ENCODE data around the gene BCAR1. TPM values are rescaled to one million over a fixed set of nuclear protein-coding genes. Genes with fewer than 3 reads are reported as not detected.

The BCAR1 gene
- polyA plus RNA-seq, 1 donor from 2014 or later, result 39.1 TPM

- no peaks in the 10 kb centered on the region for H3K9me2 ChIP-seq (ENCODE audit: insufficient read depth, low read length)
- no peaks in the 10 kb centered on the region for H3K9me3 ChIP-seq (ENCODE audit: low read length)
- H3K36me3 ChIP-seq (ENCODE audit: insufficient read depth, low read length), result no peaks in the 10 kb centered on the region
- no peaks in the 10 kb centered on the region for H3K79me2 ChIP-seq (replicated peaks; ENCODE audit: insufficient read depth, low read length)
- no peak overlapping the region for H3K4me2 ChIP-seq (ENCODE audit: low read length)
- TF ChIP-seq SMC3 (conservative IDR thresholded peaks at IDR 0.05; ENCODE audit: poor library complexity) (no peak), RAD21 (conservative IDR thresholded peaks at IDR 0.05) (no peak), REST (IDR thresholded peaks at IDR 0.05; ENCODE audit: borderline replicate concordance) (no peak), POLR2AphosphoS5 (IDR thresholded peaks at IDR 0.05) (no peak)
- no peaks in the 10 kb centered on the region for H3K27me3 ChIP-seq (ENCODE audit: insufficient read depth, low read depth, low read length)
- H3K4me3 ChIP-seq (ENCODE audit: low read length), result no peak overlapping the region
- H3K27ac ChIP-seq (ENCODE audit: low read length), result no peak overlapping the region
- no peak overlapping the region for H2AFZ ChIP-seq (ENCODE audit: low read depth, low read length)
- no peaks in the 10 kb centered on the region for H4K20me1 ChIP-seq (ENCODE audit: insufficient read depth)
- H3K9ac ChIP-seq (ENCODE audit: low read length), result no peak overlapping the region
- no peaks in the 10 kb centered on the region for H3F3A ChIP-seq (ENCODE audit: insufficient read depth, low read length, poor library complexity, severe bottlenecking)
Measured at GRCh38 chr16:75288596-75289120, 37.2 kb upstream of the BCAR1 start.

- TF ChIP-seq EZH2 (IDR thresholded peaks at IDR 0.05; ENCODE audit: borderline replicate concordance, insufficient read depth, low read length, poor library complexity, severe bottlenecking) (no peak), SMC3 (conservative IDR thresholded peaks at IDR 0.05; ENCODE audit: poor library complexity) (no peak), CTCF (IDR thresholded peaks at IDR 0.05; ENCODE audit: poor library complexity, severe bottlenecking) (no peak), EP300 (conservative IDR thresholded peaks at IDR 0.05; ENCODE audit: poor library complexity, severe bottlenecking) (no peak), MXI1 (conservative IDR thresholded peaks at IDR 0.05; ENCODE audit: poor library complexity, severe bottlenecking) (no peak), TAF1 (IDR thresholded peaks at IDR 0.05; ENCODE audit: low read depth) (no peak), REST (IDR thresholded peaks at IDR 0.05; ENCODE audit: borderline replicate concordance) (no peak), RAD21 (conservative IDR thresholded peaks at IDR 0.05) (no peak), POLR2AphosphoS5 (IDR thresholded peaks at IDR 0.05) (no peak)
- Histone ChIP-seq H3K9ac (ENCODE audit: low read length) (no peak overlapping the region), H3K4me3 (ENCODE audit: low read length) (no peak overlapping the region), H3F3A (ENCODE audit: insufficient read depth, low read length, poor library complexity, severe bottlenecking) (no peaks in the 10 kb centered on the region), H3K27ac (ENCODE audit: low read length) (no peak overlapping the region), H3K9me3 (ENCODE audit: low read length) (no peaks in the 10 kb centered on the region), H4K20me1 (ENCODE audit: insufficient read depth) (no peaks in the 10 kb centered on the region), H3K27me3 (ENCODE audit: insufficient read depth, low read depth, low read length) (no peaks in the 10 kb centered on the region), H3K36me3 (ENCODE audit: insufficient read depth, low read length) (no peaks in the 10 kb centered on the region), H3K4me2 (ENCODE audit: low read length) (no peak overlapping the region), H2AFZ (ENCODE audit: low read depth, low read length) (no peak overlapping the region), H3K9me2 (ENCODE audit: insufficient read depth, low read length) (no peaks in the 10 kb centered on the region), H3K79me2 (replicated peaks; ENCODE audit: insufficient read depth, low read length) (no peaks in the 10 kb centered on the region)
Measured at GRCh38 chr16:75288181-75288580, 36.8 kb upstream of the BCAR1 start.

All from neural cell (in vitro differentiated cells).